NCI-H1105 (cell line): Measurements from ENCODE around the gene SH3BGRL3.
A peak's percentile ranks its signal among the peaks of the same experiment; 100 is the strongest.
"Not testable (repeated sequence)": the region's sequence is repeated elsewhere in the genome, so short reads cannot be mapped to it uniquely, and the experiment has no call there.

Experiments
- DNase-seq: peaks from one replicate; lab custom pipeline; 2025; lab: John Stamatoyannopoulos, UW

Gene SH3BGRL3

DNA sequence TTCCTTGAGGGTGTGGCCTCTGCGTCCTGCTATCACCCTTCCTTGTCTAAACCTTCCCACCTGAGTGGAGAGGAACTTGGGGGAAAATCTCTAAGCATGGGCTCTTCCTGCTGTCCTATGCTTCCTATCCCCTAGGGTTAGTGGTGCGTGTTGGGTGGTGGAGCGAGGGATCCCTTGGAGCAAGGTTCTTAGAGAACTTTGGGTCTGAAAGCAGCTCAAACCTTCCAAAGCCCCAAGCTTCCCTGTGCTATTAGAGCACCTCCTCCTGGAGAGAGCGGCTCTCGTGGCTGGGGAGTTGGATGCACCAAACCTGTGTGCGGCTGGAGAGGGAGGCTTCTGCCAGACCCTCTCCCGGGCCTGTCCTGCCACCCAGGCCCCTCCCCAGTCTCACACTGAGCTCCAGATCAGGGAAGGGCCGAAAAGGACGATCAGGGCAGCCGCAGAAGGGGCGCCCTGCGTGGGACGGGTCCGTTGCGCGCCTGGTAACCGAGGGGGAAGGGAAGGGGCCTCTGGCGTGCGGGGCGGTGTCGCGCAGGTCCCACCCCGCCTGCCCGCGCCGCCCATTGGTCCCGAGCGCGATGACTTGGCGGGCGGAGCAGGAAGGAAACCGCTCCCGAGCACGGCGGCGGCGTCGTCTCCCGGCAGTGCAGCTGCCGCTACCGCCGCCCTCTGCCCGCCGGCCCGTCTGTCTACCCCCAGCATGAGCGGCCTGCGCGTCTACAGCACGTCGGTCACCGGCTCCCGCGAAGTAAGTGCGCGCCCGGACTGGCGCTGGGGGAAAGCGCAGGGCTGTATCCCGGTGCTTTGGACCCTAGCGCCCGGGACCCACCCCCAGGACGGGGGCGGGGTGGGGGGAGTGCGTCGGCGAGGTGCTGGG, at the start of gene SH3BGRL3:
Gene SH3BGRL3, plus strand, starts transcription at position 631 of the 877 bp plus-strand sequence. Its CDS starts 70 bp downstream, at position 701.
- peak; percentile 67 for DNase-seq

- DNase-seq, result not testable (repeated sequence)
Observed at GRCh38 chr1:26230682-26231081, 49.2 kb upstream of the SH3BGRL3 start.

GRCh38 chr1:26233903-26234643, 45.8 kb upstream of the SH3BGRL3 start, which contains the start of gene CEP85:
CEP85 (plus strand) TSS chr1:26234200; CDS start chr1:26239784, 5,584 bp downstream.
- DNase-seq, result peak; percentile 98

GRCh38 chr1:26234644-26235370, 45.1 kb upstream of the SH3BGRL3 start:
- DNase-seq, result no peak

- no peak for DNase-seq
Observed at GRCh38 chr1:26237230-26237966, 42.5 kb upstream of the SH3BGRL3 start.

DNA sequence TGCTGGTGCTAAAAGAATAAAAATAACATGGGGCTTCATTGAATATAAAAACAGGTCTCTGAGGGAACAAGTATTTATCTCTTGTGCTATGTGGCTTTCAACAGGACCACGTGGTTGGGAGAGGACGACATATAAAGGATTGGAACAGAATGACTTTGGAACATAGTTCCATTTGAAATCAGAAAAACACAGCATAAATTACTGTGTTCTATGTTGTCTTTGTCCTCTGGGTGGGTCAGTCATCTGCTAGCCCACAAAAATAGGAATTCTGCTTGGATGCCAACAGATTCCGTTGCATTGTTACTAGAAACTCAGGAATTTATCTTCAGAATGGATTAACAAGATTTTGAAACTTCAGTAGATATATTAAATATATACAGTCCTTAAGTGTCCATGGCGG, 40.0 kb upstream of the SH3BGRL3 start:
- DNase-seq, result no peak

DNA sequence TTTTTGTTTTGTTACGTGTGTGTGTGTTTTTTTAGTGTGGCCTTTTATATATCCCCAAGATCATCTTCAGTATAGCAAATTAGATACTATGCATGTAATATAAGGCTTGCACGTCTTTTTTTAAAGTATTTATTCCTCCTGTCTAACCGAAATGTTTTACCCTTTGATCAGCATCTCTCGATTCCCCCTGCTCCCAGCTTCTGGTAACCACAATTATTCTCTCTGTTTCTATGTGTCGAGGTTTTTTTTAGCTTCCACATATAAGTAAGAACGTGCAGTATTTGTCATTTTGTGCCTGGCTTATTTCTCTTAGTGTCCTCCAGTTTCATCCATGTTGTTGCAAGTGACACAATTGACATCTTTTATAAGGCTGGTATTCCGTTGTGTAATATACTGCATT, 27.2 kb upstream of the SH3BGRL3 start:
- DNase-seq, result no peak

DNA sequence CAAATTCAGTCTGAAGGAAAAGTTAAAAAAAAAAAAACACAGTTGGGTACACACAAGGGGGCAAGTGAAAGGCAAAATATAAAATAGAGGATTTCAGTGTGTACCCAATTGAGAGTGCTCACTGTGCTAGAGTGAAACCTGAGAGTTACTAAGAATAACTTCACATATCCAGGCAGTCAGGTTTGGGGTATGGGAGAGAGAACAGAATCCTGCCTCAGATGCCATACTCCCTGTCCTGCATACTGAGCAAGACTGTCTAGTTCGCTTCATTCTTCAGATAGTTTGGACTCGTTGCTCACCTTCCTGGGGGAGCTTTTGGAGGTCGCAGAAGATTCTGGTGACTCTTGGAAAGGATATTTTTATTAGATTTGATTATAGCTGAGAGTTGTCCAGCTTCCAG, 25.5 kb upstream of the SH3BGRL3 start:
- no peak for DNase-seq

- DNase-seq, result no peak
Observed at GRCh38 chr1:26257222-26257621, 22.7 kb upstream of the SH3BGRL3 start.

GRCh38 chr1:26259005-26259404, 20.9 kb upstream of the SH3BGRL3 start:
- DNase-seq, result no peak

DNA sequence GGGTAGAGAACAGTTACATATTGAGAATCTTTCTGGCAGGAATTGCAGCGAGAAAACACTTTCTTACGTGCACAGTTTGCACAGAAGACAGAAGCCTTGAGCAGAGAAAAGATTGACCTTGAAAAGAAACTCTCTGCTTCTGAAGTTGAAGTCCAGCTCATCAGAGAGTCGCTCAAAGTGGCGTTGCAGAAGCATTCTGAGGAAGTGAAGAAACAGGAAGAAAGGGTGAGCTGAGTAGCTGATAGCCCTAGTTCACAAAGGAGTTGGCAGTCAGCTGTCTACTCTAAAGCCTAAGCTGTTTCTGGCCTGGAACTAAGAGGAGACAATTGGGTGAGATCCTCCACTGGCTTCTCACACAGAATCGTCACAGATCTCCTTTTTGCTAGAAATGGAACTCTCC, 20.3 kb upstream of the SH3BGRL3 start:
- DNase-seq, result no peak

GRCh38 chr1:26263212-26263611, 16.7 kb upstream of the SH3BGRL3 start:
- no peak for DNase-seq

GRCh38 chr1:26265405-26265804, 14.5 kb upstream of the SH3BGRL3 start:
- DNase-seq, result no peak

DNA sequence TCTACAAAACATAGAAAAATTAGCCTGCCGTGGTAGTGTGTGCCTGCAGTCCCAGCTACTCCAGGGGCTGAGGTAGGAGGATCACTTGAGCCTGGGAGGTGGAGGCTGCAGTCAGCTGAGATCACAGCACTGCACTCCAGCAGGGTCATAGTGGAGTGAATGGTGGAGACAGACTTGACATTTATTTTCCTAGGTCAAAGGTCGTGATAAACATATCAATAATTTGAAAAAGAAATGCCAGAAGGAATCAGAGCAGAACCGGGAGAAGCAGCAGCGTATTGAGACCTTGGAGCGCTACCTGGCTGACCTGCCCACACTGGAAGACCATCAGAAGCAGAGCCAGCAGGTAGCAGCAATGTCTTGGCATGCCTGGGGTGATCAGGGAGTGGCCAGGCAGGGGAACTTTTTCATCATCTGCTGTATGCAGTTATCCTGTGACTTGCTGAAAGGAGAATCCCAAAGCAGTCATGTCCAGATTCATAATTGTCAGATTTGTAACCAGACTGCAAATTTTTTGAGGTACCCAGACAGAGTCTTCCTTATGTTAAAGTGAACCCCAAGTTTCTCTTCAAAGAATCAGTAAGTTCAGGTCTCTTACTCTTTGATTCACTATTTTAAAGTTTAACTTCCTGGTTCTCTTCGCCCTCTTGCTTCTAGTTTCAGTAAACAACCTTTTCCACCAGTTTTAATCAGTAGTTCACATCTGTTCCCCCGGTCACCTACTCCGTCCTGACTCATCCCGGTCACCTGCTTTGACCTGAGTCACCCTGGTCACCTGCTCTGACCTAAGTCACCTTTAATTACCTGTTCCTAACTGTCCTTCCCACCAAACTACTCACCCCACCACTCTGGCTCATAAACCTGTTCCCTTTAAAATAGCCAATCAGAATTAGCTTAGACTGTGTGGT, 11.3 kb upstream of the SH3BGRL3 start:
- no peak for DNase-seq

- no peak for DNase-seq
Observed at GRCh38 chr1:26269198-26269550, 10.7 kb upstream of the SH3BGRL3 start.

- no peak for DNase-seq
Observed at GRCh38 chr1:26274801-26275425, 5.0 kb upstream of the SH3BGRL3 start.

DNA sequence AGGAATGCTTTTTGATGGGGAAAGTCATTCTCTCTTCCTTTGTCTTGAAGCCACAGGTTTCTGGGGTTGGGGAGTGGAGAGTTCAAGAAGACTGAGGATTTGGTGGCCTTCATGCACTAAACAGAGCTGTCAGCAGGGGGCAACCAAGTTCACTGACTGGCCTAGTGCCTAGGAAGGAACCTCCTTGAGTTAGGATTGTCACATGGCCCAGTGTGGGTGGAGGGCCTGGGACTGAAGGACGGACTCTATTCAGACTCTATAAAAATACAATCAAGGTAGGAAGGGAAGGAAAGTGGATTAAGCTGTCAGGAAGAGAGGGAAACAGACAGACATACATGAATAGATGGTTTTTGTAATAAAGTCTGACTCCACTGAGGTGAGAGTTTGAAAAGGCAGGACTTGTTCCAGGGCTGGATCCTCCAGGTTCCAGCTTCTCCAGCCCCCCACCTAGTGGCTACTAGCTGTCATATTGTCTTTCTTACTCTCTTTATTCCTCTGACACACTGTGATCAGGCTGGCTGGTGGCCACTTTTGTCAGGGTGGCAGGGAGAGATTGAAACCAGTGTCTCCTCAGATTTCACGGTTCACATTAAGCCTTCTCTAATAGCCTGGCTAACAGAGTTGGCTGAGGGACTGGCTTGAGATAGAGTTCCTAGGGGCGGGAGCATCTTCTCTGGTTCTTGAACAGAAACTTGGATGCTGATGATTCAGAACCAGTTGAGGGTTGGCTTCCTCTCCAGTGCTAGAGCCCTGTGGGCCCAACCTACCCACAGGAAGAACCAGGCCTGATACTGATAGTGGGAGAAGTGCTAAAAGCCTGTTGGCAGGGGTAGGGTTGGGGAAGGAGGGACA, 4.1 kb upstream of the SH3BGRL3 start:
- DNase-seq, result peak; percentile 43

DNA sequence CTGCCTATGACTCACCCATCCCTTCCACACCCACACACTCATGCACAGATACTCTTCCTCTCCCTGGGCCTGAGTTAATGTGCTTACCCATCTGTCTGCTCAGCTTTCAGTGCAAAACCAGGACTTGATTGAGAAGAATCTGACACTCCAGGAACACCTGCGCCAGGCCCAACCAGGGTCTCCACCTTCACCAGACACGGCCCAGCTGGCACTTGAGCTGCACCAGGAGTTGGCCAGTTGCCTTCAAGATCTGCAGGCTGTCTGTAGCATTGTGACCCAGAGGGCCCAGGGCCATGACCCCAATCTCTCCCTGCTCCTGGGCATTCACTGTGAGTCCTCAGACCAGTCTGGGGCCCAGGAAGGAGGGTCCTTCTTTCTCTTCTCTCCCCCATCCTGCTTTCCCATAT, 3.5 kb upstream of the SH3BGRL3 start:
- DNase-seq, result no peak

DNA sequence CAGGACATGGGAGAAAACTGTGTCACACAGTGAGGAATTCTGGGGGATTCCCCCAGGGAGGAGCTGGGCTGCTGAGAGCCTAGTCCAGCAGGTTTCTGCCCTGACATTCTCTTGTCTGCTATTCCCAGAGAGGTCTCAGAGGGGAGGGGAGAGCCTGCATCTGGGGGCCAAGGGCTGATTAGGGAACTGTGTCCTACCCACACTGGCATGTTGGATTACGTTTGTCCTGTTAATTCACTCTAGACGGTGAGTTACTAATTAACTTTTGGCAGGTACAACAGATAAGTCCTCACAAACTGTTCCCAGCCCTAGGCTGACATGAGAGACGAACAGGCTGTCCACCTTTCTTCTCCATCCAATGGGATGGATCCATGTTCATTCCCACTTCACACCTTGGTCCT, 2.6 kb upstream of the SH3BGRL3 start:
- no peak for DNase-seq
